ENCODE results near the gene CHCHD5. TPM values are rescaled to one million over a fixed set of nuclear protein-coding genes. Genes with fewer than 3 reads are reported as not detected.

Gene CHCHD5
- total RNA-seq, 1 donor from 2014 or later = 38.4 TPM

DNA sequence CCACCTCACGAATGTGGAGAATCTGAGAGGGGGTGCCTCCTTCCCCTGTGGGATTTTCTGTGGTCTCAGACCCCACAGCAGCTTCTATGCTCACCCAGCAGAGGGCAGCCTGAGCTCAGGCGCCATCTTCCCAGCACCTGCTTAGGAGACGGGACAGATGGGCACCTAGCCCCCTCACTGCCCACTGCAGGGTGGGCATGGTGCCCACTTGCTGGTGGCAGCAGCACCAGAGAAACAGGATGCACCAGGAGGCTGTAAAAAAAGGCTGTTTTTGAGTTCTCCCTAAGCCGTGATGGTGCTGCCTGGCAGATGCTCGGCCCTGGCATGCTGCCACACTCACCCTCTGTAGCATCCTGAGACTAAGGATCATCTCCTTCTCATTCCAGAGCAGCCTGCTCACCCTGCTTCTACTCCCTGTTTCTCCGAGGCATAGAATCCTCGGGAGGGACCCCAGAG lies 42.2 kb downstream of the CHCHD5 start:
- H3K4me3 Mint-ChIP-seq (ENCODE audit: low read depth) = no peak overlapping the region
- no peak overlapping the region for H3K27ac Mint-ChIP-seq
- H3K9me3 Mint-ChIP-seq (ENCODE audit: low read depth) = no peaks in the 10 kb centered on the region
- peaks cover 9% of the 10 kb centered on the region for H3K4me1 Mint-ChIP-seq (ENCODE audit: low read depth)
- peak; percentile 18 for DNase-seq (ENCODE audit: low spot score, unreplicated experiment)
- H3K27me3 Mint-ChIP-seq = peaks cover 20% of the 10 kb centered on the region
- TF ChIP-seq, protein P1, sequence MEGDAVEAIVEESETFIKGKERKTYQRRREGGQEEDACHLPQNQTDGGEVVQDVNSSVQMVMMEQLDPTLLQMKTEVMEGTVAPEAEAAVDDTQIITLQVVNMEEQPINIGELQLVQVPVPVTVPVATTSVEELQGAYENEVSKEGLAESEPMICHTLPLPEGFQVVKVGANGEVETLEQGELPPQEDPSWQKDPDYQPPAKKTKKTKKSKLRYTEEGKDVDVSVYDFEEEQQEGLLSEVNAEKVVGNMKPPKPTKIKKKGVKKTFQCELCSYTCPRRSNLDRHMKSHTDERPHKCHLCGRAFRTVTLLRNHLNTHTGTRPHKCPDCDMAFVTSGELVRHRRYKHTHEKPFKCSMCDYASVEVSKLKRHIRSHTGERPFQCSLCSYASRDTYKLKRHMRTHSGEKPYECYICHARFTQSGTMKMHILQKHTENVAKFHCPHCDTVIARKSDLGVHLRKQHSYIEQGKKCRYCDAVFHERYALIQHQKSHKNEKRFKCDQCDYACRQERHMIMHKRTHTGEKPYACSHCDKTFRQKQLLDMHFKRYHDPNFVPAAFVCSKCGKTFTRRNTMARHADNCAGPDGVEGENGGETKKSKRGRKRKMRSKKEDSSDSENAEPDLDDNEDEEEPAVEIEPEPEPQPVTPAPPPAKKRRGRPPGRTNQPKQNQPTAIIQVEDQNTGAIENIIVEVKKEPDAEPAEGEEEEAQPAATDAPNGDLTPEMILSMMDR (IDR thresholded peaks at IDR 0.05; ENCODE audit: unreplicated experiment) = peak; percentile 71
- no peaks in the 10 kb centered on the region for H3K36me3 Mint-ChIP-seq (ENCODE audit: insufficient read depth)

- H3K27me3 Mint-ChIP-seq = peaks cover 13% of the 10 kb centered on the region
- no peak overlapping the region for H3K27ac Mint-ChIP-seq
- no peak overlapping the region for H3K4me3 Mint-ChIP-seq (ENCODE audit: low read depth)
- H3K36me3 Mint-ChIP-seq (ENCODE audit: insufficient read depth) = no peaks in the 10 kb centered on the region
- peaks cover 11% of the 10 kb centered on the region for H3K4me1 Mint-ChIP-seq (ENCODE audit: low read depth)
- DNase-seq (ENCODE audit: low spot score, unreplicated experiment) = no peak
- TF ChIP-seq, protein P1 (IDR thresholded peaks at IDR 0.05; ENCODE audit: unreplicated experiment) = no peak
- H3K9me3 Mint-ChIP-seq (ENCODE audit: low read depth) = no peaks in the 10 kb centered on the region
These were observed 42.9 kb downstream of the CHCHD5 start for GRCh38 chr2:112627060-112628040.

GRCh38 chr2:112629224-112629623 lies 44.8 kb downstream of the CHCHD5 start:
- TF ChIP-seq, protein P1 (IDR thresholded peaks at IDR 0.05; ENCODE audit: unreplicated experiment) = no peak
- H3K27me3 Mint-ChIP-seq = peaks cover 17% of the 10 kb centered on the region
- no peak for DNase-seq (ENCODE audit: low spot score, unreplicated experiment)

DNA sequence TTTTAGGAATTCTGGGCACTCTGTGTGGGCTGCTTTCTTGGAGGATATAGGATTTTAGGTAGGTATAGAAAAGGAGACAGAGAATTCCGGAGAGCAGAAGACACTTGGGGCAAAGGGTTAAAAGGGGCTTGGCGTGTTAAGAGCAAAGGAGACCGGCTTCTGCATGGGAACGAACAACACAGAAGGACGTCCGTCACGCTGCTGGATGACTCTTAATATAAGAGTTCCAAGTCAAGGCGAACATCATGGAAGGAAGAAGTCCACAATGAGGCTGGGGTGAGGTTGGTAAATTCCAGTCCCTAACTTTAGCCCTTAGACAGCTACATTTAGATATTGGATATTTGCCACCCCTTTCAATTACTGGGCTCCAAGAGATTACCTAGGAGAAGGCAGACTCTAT lies 45.4 kb downstream of the CHCHD5 start:
- Mint-ChIP-seq H3K9me3 (ENCODE audit: low read depth) (no peaks in the 10 kb centered on the region), H3K27ac (no peak overlapping the region)

More at GRCh38 chr2:112629224-112629623, 44.8 kb downstream of the CHCHD5 start:
- no peak overlapping the region for H3K4me3 Mint-ChIP-seq (ENCODE audit: low read depth)
- peaks cover 13% of the 10 kb centered on the region for H3K4me1 Mint-ChIP-seq (ENCODE audit: low read depth)
- H3K9me3 Mint-ChIP-seq (ENCODE audit: low read depth) = no peaks in the 10 kb centered on the region
- no peak overlapping the region for H3K27ac Mint-ChIP-seq
- no peaks in the 10 kb centered on the region for H3K36me3 Mint-ChIP-seq (ENCODE audit: insufficient read depth)

DNA sequence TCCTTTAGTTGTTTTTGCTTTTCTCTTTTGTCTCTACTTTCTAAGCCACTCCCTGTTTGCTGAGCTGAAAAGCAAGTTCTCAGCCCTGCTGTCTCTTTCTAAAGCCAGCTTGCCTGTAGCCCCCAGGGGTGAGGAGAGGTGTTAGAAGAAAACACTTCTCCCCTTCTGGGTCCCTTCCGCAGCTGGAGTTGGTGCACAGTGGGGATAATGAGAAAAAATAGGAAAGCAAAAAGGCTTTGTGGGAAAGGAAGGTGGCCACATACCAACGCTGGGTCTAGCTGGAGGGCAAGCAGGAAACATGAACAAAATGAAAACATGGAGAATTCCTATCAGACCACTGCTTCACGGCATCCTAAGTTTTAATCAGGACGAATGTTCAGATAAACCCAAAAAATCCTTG lies 45.9 kb downstream of the CHCHD5 start:
- TF ChIP-seq, protein P1 (IDR thresholded peaks at IDR 0.05; ENCODE audit: unreplicated experiment) = no peak
- H3K27me3 Mint-ChIP-seq = peaks cover 24% of the 10 kb centered on the region
- no peaks in the 10 kb centered on the region for H3K36me3 Mint-ChIP-seq (ENCODE audit: insufficient read depth)
- no peak overlapping the region for H3K4me3 Mint-ChIP-seq (ENCODE audit: low read depth)
- DNase-seq (ENCODE audit: low spot score, unreplicated experiment) = no peak
- no peak overlapping the region for H3K27ac Mint-ChIP-seq
- no peaks in the 10 kb centered on the region for H3K9me3 Mint-ChIP-seq (ENCODE audit: low read depth)
- peaks cover 13% of the 10 kb centered on the region for H3K4me1 Mint-ChIP-seq (ENCODE audit: low read depth)

More for the DNA sequence above, 45.4 kb downstream of the CHCHD5 start:
- peaks cover 21% of the 10 kb centered on the region for H3K27me3 Mint-ChIP-seq
- H3K36me3 Mint-ChIP-seq (ENCODE audit: insufficient read depth) = no peaks in the 10 kb centered on the region
- no peak overlapping the region for H3K4me3 Mint-ChIP-seq (ENCODE audit: low read depth)
- DNase-seq (ENCODE audit: low spot score, unreplicated experiment) = no peak
- TF ChIP-seq, protein P1 (IDR thresholded peaks at IDR 0.05; ENCODE audit: unreplicated experiment) = no peak
- peaks cover 13% of the 10 kb centered on the region for H3K4me1 Mint-ChIP-seq (ENCODE audit: low read depth)

All from progenitor cell of endocrine pancreas (in vitro differentiated cells).